Activated naive CD4-positive, alpha-beta T cell treated with anti-CD3 and anti-CD28 coated beads, Interleukin-2, amount 50 U/mL, for 16 hours (primary cell): Measurements from ENCODE around the gene FOXE3.

Source experiments
- DNase-seq: peaks from one replicate; pipeline ENCODE4 v3.0.0-alpha.2; 2020

Gene FOXE3

GRCh38 chr1:47415728-47416318 is at the start of gene FOXE3:
Gene FOXE3, plus strand, starts transcription at chr1:47416285. Its CDS starts 31 bp downstream, at chr1:47416316.
- no peak for DNase-seq

GRCh38 chr1:47367651-47368050 is 48.4 kb upstream of the FOXE3 start:
- no peak for DNase-seq

- DNase-seq: no peak
Observed at GRCh38 chr1:47371016-47371517, 45.0 kb upstream of the FOXE3 start.

- no peak for DNase-seq
Observed at GRCh38 chr1:47374501-47374900, 41.6 kb upstream of the FOXE3 start.

GRCh38 chr1:47378147-47378546 is 37.9 kb upstream of the FOXE3 start:
- no peak for DNase-seq

GRCh38 chr1:47380699-47381098 is 35.4 kb upstream of the FOXE3 start:
- DNase-seq: no peak

- no peak for DNase-seq
Observed at GRCh38 chr1:47382399-47382983, 33.6 kb upstream of the FOXE3 start.

- no peak for DNase-seq
Observed at GRCh38 chr1:47384083-47384482, 32.0 kb upstream of the FOXE3 start.

GRCh38 chr1:47385020-47385419 is 31.1 kb upstream of the FOXE3 start:
- DNase-seq: no peak

GRCh38 chr1:47386268-47386667 is 29.8 kb upstream of the FOXE3 start:
- DNase-seq: no peak

- no peak for DNase-seq
Observed at GRCh38 chr1:47388030-47388890, 27.8 kb upstream of the FOXE3 start.

- DNase-seq: peak; percentile 36
Observed at GRCh38 chr1:47388891-47389238, 27.2 kb upstream of the FOXE3 start.

GRCh38 chr1:47389731-47390130 is 26.4 kb upstream of the FOXE3 start:
- no peak for DNase-seq

- no peak for DNase-seq
Observed at GRCh38 chr1:47390843-47391242, 25.2 kb upstream of the FOXE3 start.

GRCh38 chr1:47393141-47393540 is 22.9 kb upstream of the FOXE3 start:
- DNase-seq: no peak

GRCh38 chr1:47395433-47395832 is 20.7 kb upstream of the FOXE3 start:
- no peak for DNase-seq

GRCh38 chr1:47396671-47397196 is 19.4 kb upstream of the FOXE3 start:
- no peak for DNase-seq

GRCh38 chr1:47399138-47399845 is 16.8 kb upstream of the FOXE3 start:
- no peak for DNase-seq

- DNase-seq: no peak
Observed at GRCh38 chr1:47399846-47400155, 16.3 kb upstream of the FOXE3 start.

- no peak for DNase-seq
Observed at GRCh38 chr1:47401761-47402160, 14.3 kb upstream of the FOXE3 start.

GRCh38 chr1:47402591-47402990 is 13.5 kb upstream of the FOXE3 start:
- no peak for DNase-seq

- no peak for DNase-seq
Observed at GRCh38 chr1:47403321-47403910, 12.7 kb upstream of the FOXE3 start.

GRCh38 chr1:47405697-47406096 is 10.4 kb upstream of the FOXE3 start:
- no peak for DNase-seq
